ENCODE measurements around the gene KRCC1.

The KRCC1 gene

DNA sequence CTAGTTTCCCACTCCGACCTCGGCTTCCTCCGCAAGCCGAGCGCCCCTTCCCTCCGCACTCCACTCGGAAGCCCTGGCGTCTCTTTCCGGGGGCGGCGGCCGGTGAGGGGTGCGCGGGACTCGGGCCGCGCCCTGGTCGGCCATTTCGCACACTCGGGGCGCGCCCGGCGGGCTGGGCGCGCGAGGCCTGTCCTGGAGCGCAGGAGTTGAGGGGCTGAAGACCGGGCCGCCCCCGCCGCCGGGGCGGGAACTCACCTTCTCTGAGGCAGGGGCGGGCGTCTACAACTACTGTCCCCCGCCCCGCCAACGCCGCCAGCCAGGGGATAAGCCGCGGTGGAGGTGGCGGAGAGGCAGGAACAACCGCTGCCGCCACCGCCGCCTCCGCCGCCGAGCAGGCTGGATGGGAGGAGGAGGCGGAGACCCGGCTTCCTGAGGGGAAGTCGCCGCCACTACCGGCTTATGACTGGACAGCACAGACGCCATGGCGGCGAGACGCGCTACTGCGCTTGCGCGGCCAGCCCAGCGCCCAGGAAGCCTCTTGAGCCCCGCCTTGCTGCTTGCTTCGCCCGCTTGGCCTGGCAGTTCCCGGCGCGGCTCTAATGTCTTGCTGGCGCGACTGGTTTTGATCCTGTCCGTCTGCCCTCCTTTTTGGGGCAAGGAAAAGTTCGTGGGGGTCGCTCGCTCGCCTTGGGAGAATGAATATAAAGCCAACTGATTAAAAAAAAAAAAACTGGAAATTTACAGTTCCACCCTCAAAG lies at the start of gene KRCC1:
Gene KRCC1, minus strand, starts transcription at position 413 of the 758 bp plus-strand sequence. CDS start 27,220 bp downstream, outside the sequence.
- DNase-seq, result peak; percentile 97

GRCh38 chr2:88100489-88100858 lies 44.9 kb upstream of the KRCC1 start:
- DNase-seq, result no peak

- no peak for DNase-seq
These were observed 44.4 kb upstream of the KRCC1 start for GRCh38 chr2:88099798-88100488.

DNA sequence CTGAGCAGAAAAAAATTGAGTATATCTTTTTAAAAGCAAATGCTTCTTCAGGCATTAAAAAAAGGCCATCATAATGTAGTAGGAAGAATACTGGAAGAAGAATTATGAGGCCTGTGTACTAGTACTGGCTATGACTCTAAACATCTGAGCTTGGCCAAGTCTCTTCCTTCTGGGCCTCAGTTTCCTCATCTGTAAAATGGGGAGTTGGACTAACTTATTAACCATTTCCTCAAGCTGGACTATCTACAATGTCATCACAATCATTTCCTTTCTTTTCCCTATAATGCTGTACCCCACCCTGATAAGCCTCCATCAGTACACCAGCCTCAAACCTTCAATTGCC lies 42.9 kb upstream of the KRCC1 start:
- DNase-seq, result no peak

DNA sequence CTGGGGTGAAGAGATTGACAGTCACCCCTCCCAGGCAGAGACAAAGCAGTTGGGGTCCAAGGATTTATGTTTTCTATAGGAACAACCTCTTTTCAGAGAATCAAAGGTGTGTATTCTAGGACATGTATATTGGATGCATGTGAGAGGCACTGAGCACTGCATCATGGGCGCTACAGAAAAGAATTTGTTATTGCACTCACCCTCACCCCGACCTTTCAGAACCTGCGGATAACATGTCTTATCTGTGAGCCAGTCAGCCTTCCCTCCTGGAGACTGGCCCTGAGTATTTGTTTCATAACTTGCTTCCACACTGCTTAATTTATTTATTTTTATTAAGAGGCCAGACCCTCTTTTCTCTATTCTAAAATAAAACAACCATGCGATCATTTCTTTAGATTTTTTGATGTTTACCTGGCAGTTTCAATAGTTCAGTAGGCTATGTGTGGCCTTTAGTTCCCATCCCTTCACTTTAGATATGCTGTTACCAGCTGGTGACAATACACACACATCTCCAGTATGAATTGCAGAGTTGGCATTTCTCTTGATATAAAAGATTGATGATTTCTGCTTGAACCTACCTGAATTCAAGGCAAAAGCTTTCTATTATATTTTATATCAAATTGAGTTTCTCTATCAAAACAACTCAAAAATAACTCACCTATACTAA lies 42.4 kb upstream of the KRCC1 start:
- DNase-seq, result no peak

GRCh38 chr2:88097192-88097591 lies 41.6 kb upstream of the KRCC1 start:
- no peak for DNase-seq

GRCh38 chr2:88096708-88097107 lies 41.1 kb upstream of the KRCC1 start:
- DNase-seq, result no peak

GRCh38 chr2:88095022-88095421 lies 39.4 kb upstream of the KRCC1 start:
- DNase-seq, result no peak

- DNase-seq, result no peak
These were observed 37.2 kb upstream of the KRCC1 start for GRCh38 chr2:88092773-88093172.

DNA sequence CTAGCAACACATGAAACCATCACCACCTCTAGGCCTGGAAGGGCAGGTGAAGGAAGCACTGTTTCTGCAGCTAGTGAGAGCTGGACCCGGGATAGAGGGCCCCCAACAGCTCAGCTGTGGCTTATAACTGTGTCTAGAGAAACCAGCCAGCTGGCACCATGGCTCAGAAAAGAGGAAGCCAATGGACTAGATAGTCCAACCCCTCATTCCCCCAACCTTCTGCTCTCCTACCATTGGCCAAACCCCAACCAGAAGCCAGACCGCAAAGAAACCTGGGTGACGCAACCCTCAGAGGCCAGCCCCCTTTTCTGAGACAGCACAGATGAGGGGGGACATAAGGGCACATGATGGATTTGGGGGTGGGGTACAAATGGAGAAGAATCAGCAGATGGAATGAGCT lies 36.4 kb upstream of the KRCC1 start:
- DNase-seq, result no peak

DNA sequence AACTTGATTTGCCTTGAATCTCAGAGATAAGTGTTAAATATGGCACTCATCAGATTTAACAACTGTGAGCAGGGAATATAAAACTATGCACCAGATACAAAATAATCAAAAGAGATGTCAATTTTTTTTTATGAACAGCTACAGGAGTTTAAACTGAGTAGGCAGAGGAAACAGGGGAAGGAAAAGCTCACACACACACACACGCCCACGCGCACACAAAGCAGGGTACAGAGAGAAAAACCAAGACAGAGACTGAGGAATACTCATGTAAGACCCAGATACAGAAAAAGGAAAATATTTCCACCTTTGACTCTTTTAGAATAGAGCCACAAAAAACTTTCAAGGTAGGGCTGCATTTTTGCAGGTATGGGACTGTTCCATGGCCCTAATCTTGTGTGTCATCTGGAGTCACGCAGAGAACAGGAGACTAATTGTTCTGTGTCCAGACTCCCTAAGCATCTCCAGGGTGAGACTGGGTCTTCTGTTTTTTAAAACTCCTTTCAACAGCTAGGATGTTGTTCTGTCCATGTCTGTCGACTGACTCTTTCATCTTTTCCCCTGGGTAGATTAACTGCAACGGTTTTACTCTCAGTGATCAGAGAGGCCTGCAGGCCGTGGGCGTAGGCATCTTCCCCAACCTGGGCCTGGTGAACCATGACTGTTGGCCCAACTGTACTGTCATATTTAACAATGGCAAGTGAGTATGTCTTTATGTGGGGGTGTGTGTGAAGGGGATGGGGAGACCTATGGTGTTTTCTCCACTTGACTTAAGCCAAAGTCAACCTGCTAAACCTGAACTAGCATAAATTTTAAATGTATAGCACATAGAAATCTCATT lies 35.1 kb upstream of the KRCC1 start:
- DNase-seq, result peak; percentile 39

GRCh38 chr2:88088999-88089398 lies 33.4 kb upstream of the KRCC1 start:
- no peak for DNase-seq

DNA sequence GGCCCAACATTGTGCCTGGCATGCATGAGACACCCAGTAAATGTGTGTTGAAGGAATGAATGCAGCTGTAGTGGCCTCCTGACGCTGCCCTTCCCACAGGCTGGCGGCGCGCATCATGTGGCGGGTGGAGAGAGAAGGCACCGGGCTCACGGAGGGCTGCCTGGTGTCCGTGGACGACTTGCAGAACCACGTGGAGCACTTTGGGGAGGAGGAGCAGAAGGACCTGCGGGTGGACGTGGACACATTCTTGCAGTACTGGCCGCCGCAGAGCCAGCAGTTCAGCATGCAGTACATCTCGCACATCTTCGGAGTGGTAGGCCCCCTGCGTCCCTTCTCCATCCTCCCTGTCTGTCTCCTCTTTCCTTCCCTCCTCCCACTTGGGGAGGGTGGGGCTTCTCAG lies 32.2 kb upstream of the KRCC1 start:
- DNase-seq, result no peak

DNA sequence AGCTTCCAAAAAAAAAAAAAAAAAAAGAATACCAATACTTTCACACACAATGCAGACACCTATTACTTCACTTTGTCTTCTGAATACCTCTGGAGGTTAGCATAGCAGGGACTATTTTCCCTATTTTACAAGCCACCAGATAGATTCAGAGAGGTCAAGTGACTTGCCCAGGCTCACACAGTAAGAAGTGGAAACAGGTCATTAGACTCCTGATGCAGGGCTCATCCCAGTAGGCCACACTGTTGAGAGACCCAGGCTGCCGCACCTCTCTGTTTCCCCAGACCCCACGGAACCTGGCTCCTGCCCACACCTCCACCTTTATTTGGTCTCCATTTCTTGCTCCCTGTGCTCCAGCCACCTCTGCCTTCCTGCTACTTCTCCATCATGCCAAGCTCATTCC lies 31.5 kb upstream of the KRCC1 start:
- no peak for DNase-seq

GRCh38 chr2:88086401-88086800 lies 30.8 kb upstream of the KRCC1 start:
- DNase-seq, result no peak

- DNase-seq, result no peak
These were observed 30.0 kb upstream of the KRCC1 start for GRCh38 chr2:88085602-88086001.

DNA sequence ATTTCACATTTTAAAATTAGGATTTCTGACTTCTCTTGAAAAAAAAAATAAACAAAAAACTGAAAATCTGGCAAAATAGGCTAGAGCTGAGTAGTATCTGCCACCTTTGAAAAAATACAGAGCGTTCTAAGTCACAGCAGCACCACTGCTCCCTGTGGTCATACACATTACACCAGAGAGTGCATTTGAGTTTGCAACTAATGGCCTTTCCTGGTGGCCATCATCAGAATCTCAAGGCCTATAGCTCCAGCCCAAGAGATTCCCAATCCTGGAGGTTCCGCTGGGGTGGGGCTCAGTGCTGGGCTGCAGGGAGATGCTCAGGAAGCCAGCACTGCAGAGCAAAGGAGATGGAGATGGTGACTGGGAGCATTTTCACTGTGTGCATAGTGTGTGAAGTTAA lies 29.5 kb upstream of the KRCC1 start:
- no peak for DNase-seq

GRCh38 chr2:88082781-88083180 lies 27.2 kb upstream of the KRCC1 start:
- DNase-seq, result no peak

- no peak for DNase-seq
These were observed 26.5 kb upstream of the KRCC1 start for GRCh38 chr2:88081924-88082608.

DNA sequence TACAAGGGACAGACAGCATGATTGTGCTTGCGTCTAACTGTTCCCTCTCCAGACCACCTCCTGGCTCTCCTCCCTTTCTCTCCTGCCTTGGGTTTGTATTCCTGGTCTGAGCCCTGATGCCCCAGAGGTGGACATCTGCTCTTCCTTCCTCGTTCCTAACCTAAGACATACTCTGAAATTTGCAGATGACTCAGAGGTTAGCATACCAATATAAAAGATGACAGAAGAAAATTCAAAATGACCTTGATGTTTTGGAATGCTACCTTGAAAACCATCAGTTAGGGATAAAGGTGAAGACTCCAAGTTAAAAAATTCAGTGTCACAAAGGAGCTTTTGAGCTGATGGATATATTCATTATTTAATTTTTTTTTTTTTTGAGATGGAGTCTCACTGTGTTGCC lies 25.0 kb upstream of the KRCC1 start:
- DNase-seq, result no peak

DNA sequence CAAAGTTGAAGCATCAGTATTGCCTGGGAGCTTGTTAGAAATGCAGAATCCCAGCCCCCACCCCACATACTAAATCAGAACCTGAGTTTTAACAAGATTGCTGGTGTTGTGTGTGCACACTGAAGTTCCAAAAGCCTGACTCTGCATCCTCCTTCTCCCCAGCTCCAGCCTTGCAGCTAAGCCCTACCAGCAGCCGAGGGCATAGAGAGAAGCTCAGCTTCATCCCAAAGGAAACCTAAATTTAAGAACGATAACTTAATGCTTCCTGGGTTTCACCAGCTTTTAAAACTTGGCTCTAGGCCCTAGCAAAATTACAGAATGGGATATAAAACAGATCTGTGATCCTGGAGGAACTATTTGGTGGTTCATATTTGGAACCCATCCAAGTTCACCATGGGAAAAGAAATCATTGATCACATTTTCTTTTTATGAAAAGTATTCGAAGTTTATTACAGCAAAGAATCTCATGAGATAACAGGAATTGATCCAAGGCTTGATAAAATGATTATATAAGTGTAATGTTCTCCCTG lies 23.1 kb upstream of the KRCC1 start:
- no peak for DNase-seq

- DNase-seq, result no peak
These were observed 21.5 kb upstream of the KRCC1 start for GRCh38 chr2:88077080-88077479.

Measured in CD4-positive, alpha-beta T cell treated with Interleukin-6 for 4 hours (primary cell).